ENCODE data around the gene G6PC1.
"Not testable (repeated sequence)": the region's sequence is repeated elsewhere in the genome, so short reads cannot be mapped to it uniquely, and the experiment has no call there.

The G6PC1 gene

DNA sequence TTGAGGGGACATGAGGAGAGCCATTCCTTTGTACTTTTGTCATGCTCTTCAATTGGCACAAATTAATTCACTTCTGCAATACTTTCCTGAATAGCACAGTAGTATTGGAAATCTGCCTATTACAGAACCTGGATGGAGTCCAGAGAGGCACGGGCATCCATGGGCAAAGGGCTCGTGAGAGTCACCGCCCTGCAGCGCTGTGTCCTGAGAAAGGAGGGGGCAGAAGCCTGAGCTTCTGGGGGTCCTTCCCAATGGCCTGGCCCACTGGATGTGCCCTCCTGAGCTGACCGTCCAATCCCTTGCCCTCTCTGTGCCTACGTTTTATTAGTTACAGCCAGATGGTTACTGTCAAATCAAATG lies 3.5 kb downstream of the G6PC1 start:
- FAIRE-seq: no peak

DNA sequence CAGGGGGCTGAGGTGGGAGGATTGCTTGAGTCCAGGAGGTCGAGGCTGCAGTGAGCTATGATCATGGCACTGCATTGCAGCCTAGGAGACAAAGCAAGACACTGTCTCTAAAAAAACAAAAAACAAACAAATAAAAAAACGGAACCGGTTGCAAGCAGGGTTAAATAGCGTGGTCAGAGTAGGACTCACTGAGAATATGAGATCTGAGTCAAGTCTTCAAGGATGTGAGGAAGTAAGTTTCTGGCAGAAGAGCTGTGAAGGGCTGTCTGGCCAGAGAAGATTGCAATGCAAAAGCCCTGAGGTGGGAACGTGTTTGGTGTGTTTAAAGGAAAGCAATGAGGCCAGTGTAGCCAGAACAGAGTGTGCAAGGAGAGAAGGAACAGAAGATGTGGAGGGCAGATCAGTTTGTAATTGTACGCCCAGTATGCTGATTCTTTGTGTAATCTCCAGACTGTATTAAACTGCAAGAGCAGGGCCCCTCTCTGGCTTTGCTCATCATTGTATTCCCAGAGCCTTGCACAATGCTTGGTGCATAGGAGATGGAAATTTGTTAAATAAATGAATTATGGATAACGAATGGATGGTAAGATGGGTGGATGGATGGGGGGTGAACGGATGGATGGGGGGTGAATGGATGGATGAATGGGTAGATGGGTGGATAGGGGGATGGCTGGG lies 6.3 kb downstream of the G6PC1 start:
- FAIRE-seq: no peak

- FAIRE-seq: no peak
Observed at GRCh38 chr17:42908872-42909700, 8.5 kb downstream of the G6PC1 start.

- FAIRE-seq: no peak
Observed at GRCh38 chr17:42913522-42913921, 12.9 kb downstream of the G6PC1 start.

DNA sequence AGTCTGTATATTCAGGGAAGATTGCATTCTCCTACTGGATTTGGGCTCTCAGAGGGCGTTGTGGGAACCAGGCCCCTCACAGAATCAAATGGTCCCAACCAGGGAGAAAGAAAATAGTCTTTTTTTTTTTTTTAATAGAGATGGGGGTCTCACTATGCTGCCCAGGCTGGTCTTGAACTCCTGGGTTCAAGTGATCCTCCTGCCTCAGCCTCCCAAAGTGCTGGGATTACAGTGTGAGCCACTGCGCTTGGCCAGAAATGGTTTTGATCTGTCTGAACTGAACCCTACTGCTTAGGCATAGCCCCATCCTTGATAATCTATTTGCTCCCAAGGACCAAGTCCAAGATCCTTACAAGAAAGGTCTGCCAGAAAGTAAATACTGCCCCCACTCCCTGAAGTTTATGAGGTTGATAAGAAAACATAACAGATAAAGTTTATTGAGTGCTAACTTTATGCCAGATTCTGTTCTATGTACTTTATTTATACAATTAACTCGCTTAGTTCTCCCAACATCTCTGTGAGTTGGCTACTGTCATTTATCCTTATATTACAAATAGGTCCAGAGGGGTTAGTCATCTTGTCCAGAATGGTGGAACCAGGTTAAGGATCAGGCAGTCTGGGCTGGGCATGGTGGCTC lies 13.5 kb downstream of the G6PC1 start:
- FAIRE-seq: no peak

- not testable (repeated sequence) for FAIRE-seq
Observed at GRCh38 chr17:42915288-42915687, 14.7 kb downstream of the G6PC1 start.

DNA sequence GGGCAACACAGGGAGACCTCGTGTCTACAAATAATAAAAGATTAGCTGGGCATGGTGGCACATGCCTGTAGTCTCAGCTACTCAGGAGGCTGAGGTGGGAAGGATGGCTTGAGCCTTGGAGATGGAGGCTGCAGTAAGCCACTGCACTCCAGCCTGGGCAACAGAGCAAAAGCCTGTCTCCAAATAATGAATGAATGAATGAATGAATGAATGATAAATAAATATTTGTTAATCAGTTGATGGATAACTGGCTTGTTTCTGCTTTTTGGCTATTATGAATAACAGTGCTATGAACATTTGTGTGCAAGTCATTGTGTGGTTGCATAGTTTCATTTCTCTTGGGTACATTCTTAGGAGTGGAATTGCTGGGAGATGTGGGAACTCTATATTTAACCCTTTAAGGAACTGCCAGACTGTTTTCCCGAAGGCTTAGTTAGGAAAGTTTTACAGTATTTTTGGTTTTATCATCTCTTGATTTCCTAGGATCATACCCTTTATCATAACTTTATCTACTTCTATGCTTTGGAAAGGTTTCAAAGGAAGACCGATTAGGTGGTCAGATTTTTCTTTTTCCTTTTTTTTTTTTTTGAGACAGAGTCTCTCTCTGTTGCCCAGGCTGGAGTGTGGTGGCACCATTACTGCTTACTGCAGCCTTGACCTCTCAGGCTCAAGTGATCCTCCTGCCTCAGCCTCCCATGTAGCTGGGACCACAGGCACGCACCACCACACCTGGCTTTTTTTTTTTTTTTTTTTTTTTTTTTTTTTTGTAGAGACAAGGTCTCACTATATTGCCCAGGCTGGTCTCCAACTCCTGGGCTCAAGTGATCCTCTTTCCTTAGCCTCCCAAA lies 16.0 kb downstream of the G6PC1 start:
- FAIRE-seq: not testable (repeated sequence)

GRCh38 chr17:42917236-42917603 lies 16.6 kb downstream of the G6PC1 start:
- no peak for FAIRE-seq

DNA sequence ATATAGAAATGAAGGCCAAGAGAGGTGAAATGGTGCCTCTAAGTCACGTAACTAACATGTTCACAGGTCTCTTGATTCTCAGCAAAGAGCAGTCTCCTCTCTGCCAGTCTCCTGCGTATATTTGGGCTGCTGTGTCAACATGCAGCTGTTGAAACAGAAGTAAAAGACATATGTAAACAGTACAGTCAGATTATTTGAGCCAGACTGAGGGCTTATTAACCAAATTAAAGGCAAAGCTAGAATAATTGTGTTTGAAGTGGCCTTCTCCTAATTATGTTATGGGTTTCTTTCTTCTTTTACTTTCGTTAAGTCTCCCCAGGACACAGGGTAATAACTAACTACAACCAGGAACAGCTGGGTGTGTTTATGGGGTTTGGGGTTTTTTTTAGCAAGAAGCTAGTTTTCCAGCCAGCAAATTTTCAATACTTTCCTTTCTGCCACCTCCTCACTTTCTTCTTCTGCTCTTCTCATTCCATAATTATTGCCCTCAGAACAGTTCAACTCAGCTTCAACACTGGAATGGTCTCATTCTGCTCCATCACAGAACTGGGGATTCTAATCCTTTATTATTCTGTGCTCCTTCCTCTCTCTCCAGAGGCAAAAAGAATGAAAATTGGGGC lies 18.4 kb downstream of the G6PC1 start:
- FAIRE-seq: no peak

DNA sequence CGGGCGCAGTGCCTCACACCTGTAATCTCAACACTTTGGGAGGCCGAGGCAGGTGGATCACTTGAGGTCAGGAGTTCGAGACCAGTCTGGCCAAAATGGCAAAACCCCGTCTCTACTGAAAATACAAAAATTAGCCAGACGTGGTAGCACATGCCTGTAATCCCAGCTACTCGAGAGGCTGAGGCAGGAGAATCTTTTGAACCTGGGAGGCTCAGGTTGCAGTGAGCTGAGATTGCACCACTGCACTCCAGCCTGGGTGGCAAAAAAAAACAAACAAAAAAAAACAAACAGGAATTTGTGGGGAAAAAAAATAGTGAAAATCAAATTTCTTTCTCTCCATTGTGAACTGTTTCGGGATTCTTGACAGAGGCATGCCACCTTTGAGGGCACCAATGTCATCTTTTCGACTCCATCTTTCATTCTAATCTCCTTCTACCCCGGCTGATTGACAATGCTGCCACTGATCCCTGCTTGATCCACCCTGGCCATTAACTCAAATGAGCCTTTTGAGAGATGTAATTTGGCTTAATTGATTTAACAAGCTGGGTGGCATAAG lies 19.0 kb downstream of the G6PC1 start:
- FAIRE-seq: not testable (repeated sequence)

- FAIRE-seq: no peak
Observed at GRCh38 chr17:42920106-42920900, 19.7 kb downstream of the G6PC1 start.

DNA sequence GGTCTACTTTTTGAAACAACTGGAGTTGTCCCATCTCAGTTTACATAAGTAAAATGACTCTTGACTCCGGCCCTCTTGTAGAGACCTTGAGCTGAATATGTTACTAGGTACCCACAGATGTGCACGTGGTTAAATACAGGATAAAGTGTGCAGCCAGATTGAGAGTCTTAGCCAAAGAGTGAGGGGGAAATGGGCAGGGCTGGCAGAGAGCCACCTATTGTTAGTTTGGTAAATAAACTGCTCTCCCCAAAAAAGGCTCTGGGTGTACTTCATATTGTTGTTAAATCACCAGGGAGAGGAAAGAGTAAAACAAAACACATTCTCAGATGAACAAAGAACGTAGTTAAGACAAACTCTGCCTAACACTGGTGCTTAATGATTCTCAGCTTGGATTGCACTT lies 20.3 kb downstream of the G6PC1 start:
- no peak for FAIRE-seq

DNA sequence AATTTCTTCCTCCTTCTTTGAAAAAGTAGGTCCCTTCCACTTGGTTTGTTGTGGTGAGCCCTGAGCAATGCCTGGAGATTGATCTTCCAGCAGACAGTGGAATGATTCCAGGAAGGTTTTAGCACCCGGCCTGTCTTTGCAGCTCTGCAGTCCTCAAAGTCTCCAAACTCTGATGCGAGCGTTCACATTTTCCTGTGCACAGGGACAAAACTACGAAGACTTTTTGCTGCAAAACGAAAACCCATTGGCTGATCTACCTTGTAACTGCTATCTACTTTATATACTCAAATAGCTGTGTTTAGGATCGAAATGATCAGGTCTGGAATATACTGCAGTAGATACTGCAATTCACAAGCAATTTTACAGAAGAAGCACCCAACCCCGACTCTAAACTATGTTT lies 21.7 kb downstream of the G6PC1 start:
- FAIRE-seq: no peak

GRCh38 chr17:42923472-42923871 lies 22.9 kb downstream of the G6PC1 start:
- FAIRE-seq: not testable (repeated sequence)

- no peak for FAIRE-seq
Observed at GRCh38 chr17:42924891-42925290, 24.3 kb downstream of the G6PC1 start.

- peak; percentile 92 for FAIRE-seq
Observed at GRCh38 chr17:42928714-42929496, 28.3 kb downstream of the G6PC1 start.

- no peak for FAIRE-seq
Observed at GRCh38 chr17:42929497-42929844, 28.9 kb downstream of the G6PC1 start.

- FAIRE-seq: peak; percentile 84
Observed at GRCh38 chr17:42937712-42938596, 37.4 kb downstream of the G6PC1 start.

DNA sequence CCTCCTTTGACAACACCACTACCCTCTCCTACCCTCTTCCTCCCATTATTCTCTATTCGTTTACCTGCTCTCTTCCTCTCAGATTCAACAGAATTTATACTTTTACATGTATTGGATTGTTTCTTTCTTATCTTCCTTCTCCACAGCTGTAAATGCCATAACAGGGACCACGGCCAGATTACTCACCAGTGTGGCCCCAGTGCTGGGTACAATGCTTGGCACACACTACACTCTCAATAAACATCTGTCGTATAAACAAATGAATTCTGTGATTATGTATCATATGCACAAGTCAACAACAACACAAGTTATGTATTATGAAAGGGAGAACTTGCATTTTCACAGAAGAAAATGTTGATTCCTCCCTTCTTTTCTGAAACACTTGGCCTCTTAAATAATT lies 43.6 kb downstream of the G6PC1 start:
- no peak for FAIRE-seq

DNA sequence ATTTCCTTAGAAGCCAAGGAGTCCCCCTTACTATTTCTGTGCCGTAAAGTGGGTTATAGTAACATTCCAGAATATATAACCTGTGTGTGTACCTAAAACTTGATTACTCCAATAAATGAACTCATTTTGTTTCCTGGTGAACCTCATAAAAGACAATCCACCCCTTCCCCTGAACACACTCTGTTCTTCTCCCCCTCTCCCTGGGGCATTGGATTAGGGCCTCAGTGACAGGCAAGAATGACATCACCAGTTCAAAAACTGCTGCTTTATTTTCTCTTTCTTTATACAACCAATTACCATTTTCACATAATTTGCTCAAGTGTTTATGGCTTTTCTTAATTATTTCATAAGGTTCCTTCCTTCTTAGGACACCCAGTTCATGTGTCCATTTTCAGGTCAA lies 46.2 kb downstream of the G6PC1 start:
- no peak for FAIRE-seq
